ENCODE results near the gene NLRC4. TPM values are rescaled to one million over a fixed set of nuclear protein-coding genes. Genes with fewer than 3 reads are reported as not detected.

The NLRC4 gene
- total and polyA plus RNA-seq, 9 of the 15 experiments (the other 6 are each of a cell fraction or from before 2014, with no cell fraction given): 0.03 to 0.18 (median 0.06) TPM; not detected in 2

- peak; percentile 56 for ATAC-seq
- H3K36me3 ChIP-seq (ENCODE audit: control insufficient read depth, insufficient read depth, low read length): peaks cover 15% of the 10 kb centered on the region; the same call in 1 of the 3 replicates
- peaks cover 19% of the 10 kb centered on the region; the same call in 2 of the 3 replicates for H3K79me2 ChIP-seq (ENCODE audit: control insufficient read depth, insufficient read depth, low read length)
- in situ Hi-C loops (cut with MboI) (no loop called here), intact Hi-C loops (cut with micrococcal nuclease) (no loop called here)
- no peak overlapping the region for H2AFZ ChIP-seq (ENCODE audit: low read depth, low read length)
- no peak overlapping the region for H3K9ac ChIP-seq (ENCODE audit: insufficient read depth in 1 of 2, low read depth in 2 of 2, low read length in 2 of 2)
- H3K4me3 ChIP-seq: no peak overlapping the region
- H3K9me1 ChIP-seq (ENCODE audit: control insufficient read depth, insufficient read depth, low read length): no peaks in the 10 kb centered on the region
- no TSS peak for BruUV-seq (replicated peaks)
- 30% methylated on average over 4 of the region's 4 CpGs for WGBS (ENCODE audit: insufficient coverage, low coverage, missing lambda C conversion rate)
- no peak for FAIRE-seq
- CTCF ChIA-PET (ENCODE audit: low intra/inter-chr PET ratio): no interaction called here
- no peaks in the 10 kb centered on the region for H4K20me1 ChIP-seq (replicated peaks; ENCODE audit: control insufficient read depth, insufficient read depth, low read length)
- H3K9me3 ChIP-seq (replicated peaks; ENCODE audit: control insufficient read depth, insufficient read depth, low read depth, low read length): no peaks in the 10 kb centered on the region
- no peaks in the 10 kb centered on the region for H3K4me1 ChIP-seq (replicated peaks in 1 of 2; ENCODE audit: control insufficient read depth in 2 of 2, insufficient read depth in 2 of 2, low read length in 2 of 2)
- no peak overlapping the region for H3K4me2 ChIP-seq (ENCODE audit: insufficient read depth, low read length)
- POLR2A ChIA-PET: interaction anchor here (1.0 to 1.2 kb wide), 2 partner anchors 8 to 15 kb away, joined by 3 to 5 read pairs; no protein-coding TSS in a partner anchor
- no peaks in the 10 kb centered on the region for H3K27me3 ChIP-seq (ENCODE audit: control insufficient read depth in 2 of 2, insufficient read depth in 2 of 2, low read length in 2 of 2)
- H3K27ac ChIP-seq (ENCODE audit: extremely low read depth, low read depth, low read length): 0 out of 3 replicates have a peak overlapping the region, but pooled peaks have one; percentile 2
- peak in 1 of 4 experiments; percentile 23 for DNase-seq (ENCODE audit: extremely low read depth in 1 of 4, low spot score in 3 of 4)
- TF ChIP-seq ZNF395 (CRISPR knock-in tag; IDR thresholded peaks at IDR 0.05) (peak; percentile 39; the same call in 1 of the 2 replicates), ZNF584 (CRISPR knock-in tag; IDR thresholded peaks at IDR 0.05; ENCODE audit: low read depth) (peak; percentile 81), TFE3 (CRISPR knock-in tag; IDR thresholded peaks at IDR 0.05) (peak; percentile 67), ZNF589 (CRISPR knock-in tag; IDR thresholded peaks at IDR 0.05; ENCODE audit: low read depth) (peak; percentile 90), EWSR1 (IDR thresholded peaks at IDR 0.05; ENCODE audit: borderline replicate concordance, low read depth, partially characterized antibody) (no peak), ZNF592 (IDR thresholded peaks at IDR 0.05) (peak; percentile 69), JUN (IDR thresholded peaks at IDR 0.05; ENCODE audit: borderline replicate concordance, low read depth, low read length) (peak; percentile 56; the same call in 1 of the 2 replicates), JUN (CRISPR knock-in tag; IDR thresholded peaks at IDR 0.05; ENCODE audit: borderline replicate concordance) (no peak), NR0B1 (IDR thresholded peaks at IDR 0.05; ENCODE audit: partially characterized antibody) (no peak), CEBPB (tag; IDR thresholded peaks at IDR 0.05) (peak; percentile 28; the same call in 1 of the 2 replicates), TRIM24 (IDR thresholded peaks at IDR 0.05) (0 out of 4 replicates have a peak, but pooled peaks of 1 of the 2 experiments have one; percentile 34)
Measured at GRCh38 chr2:32289165-32289999, 24.7 kb upstream of the NLRC4 start.
